ENCODE data around the gene SPTAN1. TPM values are rescaled to one million over a fixed set of nuclear protein-coding genes. Genes with fewer than 3 reads are reported as not detected.

The SPTAN1 gene
- total RNA-seq, 2 experiments from 2014 or later: 386 to 392 TPM

- Mint-ChIP-seq H3K4me3 (no peak overlapping the region), H3K4me1 (ENCODE audit: low read depth) (no peaks in the 10 kb centered on the region), H3K27ac (no peak overlapping the region), H3K9me3 (no peaks in the 10 kb centered on the region), H3K36me3 (ENCODE audit: low read depth) (peaks cover 79% of the 10 kb centered on the region), H3K27me3 (no peaks in the 10 kb centered on the region)
- H3K4me1 ChIP-seq (ENCODE audit: insufficient read depth, low read length): no peaks in the 10 kb centered on the region
- H3K4me3 ChIP-seq (ENCODE audit: low read length): no peak overlapping the region
- CTCF ChIA-PET: no interaction called here
- H3K27ac ChIP-seq (ENCODE audit: low read depth in 1 of 2, low read length in 2 of 2): no peak overlapping the region
- H3K9me3 ChIP-seq (ENCODE audit: control insufficient read depth in 1 of 2, insufficient read depth in 1 of 2, low read length in 2 of 2): no peaks in the 10 kb centered on the region
- H3K27me3 ChIP-seq (ENCODE audit: control insufficient read depth in 1 of 2, insufficient read depth in 2 of 2, low read length in 2 of 2): no peaks in the 10 kb centered on the region
- POLR2A ChIA-PET: interaction anchor here (0.9 kb wide), 1 partner anchor 12 kb away, joined by 3 read pairs; no protein-coding TSS in a partner anchor
- intact Hi-C loops (cut with DNase I, micrococcal nuclease): no loop called here
- no peak for ATAC-seq (ENCODE audit: poor library complexity)
- no peak for DNase-seq
- peaks cover 95% of the 10 kb centered on the region for H3K36me3 ChIP-seq (ENCODE audit: insufficient read depth, low read length)
- no peak for TF ChIP-seq CTCF (IDR thresholded peaks at IDR 0.05)
Measured at GRCh38 chr9:128626181-128626580, 73.8 kb downstream of the SPTAN1 start.

GRCh38 chr9:128627127-128627715 lies 74.8 kb downstream of the SPTAN1 start:
- no peaks in the 10 kb centered on the region for H3K27me3 ChIP-seq (ENCODE audit: control insufficient read depth in 1 of 2, insufficient read depth in 2 of 2, low read length in 2 of 2)
- H3K9me3 Mint-ChIP-seq: no peaks in the 10 kb centered on the region
- peaks cover 79% of the 10 kb centered on the region for H3K36me3 Mint-ChIP-seq (ENCODE audit: low read depth)
- no peak overlapping the region for H3K4me3 ChIP-seq (ENCODE audit: low read length)
- intact Hi-C loops (cut with DNase I, micrococcal nuclease): no loop called here
- POLR2A ChIA-PET: no interaction called here
- no peak for TF ChIP-seq CTCF (IDR thresholded peaks at IDR 0.05)
- H3K4me1 Mint-ChIP-seq (ENCODE audit: low read depth): no peaks in the 10 kb centered on the region
- ATAC-seq (ENCODE audit: poor library complexity) (no peak), DNase-seq (no peak)
- H3K27ac Mint-ChIP-seq: no peak overlapping the region
- no peaks in the 10 kb centered on the region for H3K4me1 ChIP-seq (ENCODE audit: insufficient read depth, low read length)
- H3K36me3 ChIP-seq (ENCODE audit: insufficient read depth, low read length): peaks cover 94% of the 10 kb centered on the region
- H3K4me3 Mint-ChIP-seq: no peak overlapping the region
- CTCF ChIA-PET: no interaction called here
- no peak overlapping the region for H3K27ac ChIP-seq (ENCODE audit: low read depth in 1 of 2, low read length in 2 of 2)
- H3K27me3 Mint-ChIP-seq: no peaks in the 10 kb centered on the region
- no peaks in the 10 kb centered on the region for H3K9me3 ChIP-seq (ENCODE audit: control insufficient read depth in 1 of 2, insufficient read depth in 1 of 2, low read length in 2 of 2)

GRCh38 chr9:128627906-128628305 lies 75.5 kb downstream of the SPTAN1 start:
- Mint-ChIP-seq H3K27ac (no peak overlapping the region), H3K4me1 (ENCODE audit: low read depth) (no peaks in the 10 kb centered on the region), H3K9me3 (no peaks in the 10 kb centered on the region), H3K36me3 (ENCODE audit: low read depth) (peaks cover 83% of the 10 kb centered on the region), H3K4me3 (no peak overlapping the region), H3K27me3 (no peaks in the 10 kb centered on the region)
- H3K36me3 ChIP-seq (ENCODE audit: insufficient read depth, low read length): peaks cover 94% of the 10 kb centered on the region
- no peaks in the 10 kb centered on the region for H3K9me3 ChIP-seq (ENCODE audit: control insufficient read depth in 1 of 2, insufficient read depth in 1 of 2, low read length in 2 of 2)
- TF ChIP-seq CTCF (IDR thresholded peaks at IDR 0.05): no peak
- no peak overlapping the region for H3K27ac ChIP-seq (ENCODE audit: low read depth in 1 of 2, low read length in 2 of 2)
- H3K4me1 ChIP-seq (ENCODE audit: insufficient read depth, low read length): no peaks in the 10 kb centered on the region
- DNase-seq (no peak), ATAC-seq (ENCODE audit: poor library complexity) (no peak)
- H3K27me3 ChIP-seq (ENCODE audit: control insufficient read depth in 1 of 2, insufficient read depth in 2 of 2, low read length in 2 of 2): no peaks in the 10 kb centered on the region
- POLR2A ChIA-PET: no interaction called here
- intact Hi-C loops (cut with DNase I, micrococcal nuclease): no loop called here
- H3K4me3 ChIP-seq (ENCODE audit: low read length): no peak overlapping the region
- CTCF ChIA-PET: no interaction called here

Measured in CD4-positive, alpha-beta T cell (primary cell).